GM21381 (cell line): ENCODE data around the gene HDDC2.
A peak's percentile ranks its signal among the peaks of the same experiment; 100 is the strongest.

Source experiments
- ATAC-seq: cut with Tn5 transposase; IDR thresholded peaks from one replicate; pipeline ENCODE4 v1.9.1; 2021; ENCODE audit warnings: mild to moderate bottlenecking, moderate library complexity; ENCODE audit not compliant: unreplicated experiment

HDDC2 gene

GRCh38 chr6:125301435-125302391 is at the start of gene HDDC2:
Gene HDDC2 (minus strand): TSS chr6:125301967. CDS start chr6:125301932, 35 bp downstream.
- peak; percentile 86 for ATAC-seq

GRCh38 chr6:125346926-125347563 is 45.3 kb upstream of the HDDC2 start:
- ATAC-seq: peak; percentile 81

- peak; percentile 61 for ATAC-seq
Observed at GRCh38 chr6:125346201-125346925, 44.6 kb upstream of the HDDC2 start.

GRCh38 chr6:125341460-125341859 is 39.7 kb upstream of the HDDC2 start:
- no peak for ATAC-seq

- no peak for ATAC-seq
Observed at GRCh38 chr6:125340991-125341390, 39.2 kb upstream of the HDDC2 start.

- ATAC-seq: no peak
Observed at GRCh38 chr6:125340175-125340835, 38.5 kb upstream of the HDDC2 start.

- ATAC-seq: no peak
Observed at GRCh38 chr6:125339653-125340052, 37.9 kb upstream of the HDDC2 start.

- no peak for ATAC-seq
Observed at GRCh38 chr6:125338381-125338780, 36.6 kb upstream of the HDDC2 start.

- no peak for ATAC-seq
Observed at GRCh38 chr6:125337706-125338105, 35.9 kb upstream of the HDDC2 start.

GRCh38 chr6:125332664-125333063 is 30.9 kb upstream of the HDDC2 start:
- no peak for ATAC-seq

GRCh38 chr6:125325586-125325985 is 23.8 kb upstream of the HDDC2 start:
- no peak for ATAC-seq

GRCh38 chr6:125323376-125323775 is 21.6 kb upstream of the HDDC2 start:
- ATAC-seq: no peak

- ATAC-seq: no peak
Observed at GRCh38 chr6:125316621-125317020, 14.9 kb upstream of the HDDC2 start.

GRCh38 chr6:125315548-125315947 is 13.8 kb upstream of the HDDC2 start:
- no peak for ATAC-seq

- ATAC-seq: peak; percentile 86
Observed at GRCh38 chr6:125314009-125314581, 12.3 kb upstream of the HDDC2 start.

- ATAC-seq: no peak
Observed at GRCh38 chr6:125312950-125313349, 11.2 kb upstream of the HDDC2 start.

GRCh38 chr6:125312478-125312877 is 10.7 kb upstream of the HDDC2 start:
- ATAC-seq: no peak

- peak; percentile 78 for ATAC-seq
Observed at GRCh38 chr6:125310994-125311649, 9.4 kb upstream of the HDDC2 start.

- ATAC-seq: no peak
Observed at GRCh38 chr6:125307964-125308615, 6.3 kb upstream of the HDDC2 start.
